Neural cell (in vitro differentiated cells): ENCODE data around the gene FARP1. TPM values are rescaled to one million over a fixed set of nuclear protein-coding genes. Genes with fewer than 3 reads are reported as not detected.

Source experiments
- H2AFZ ChIP-seq: fragments of 200-600, 300-800 bp; sonication (generic), shearing (Covaris generic); 2 replicates; pipeline ENCODE4 v1.6.0; 2014; ENCODE audit warnings: low read depth, mild to moderate bottlenecking, antibody characterized with exemption, low read length, moderate library complexity
- H3F3A ChIP-seq: fragments of 200-600 bp; shearing (Covaris generic); 2 replicates; pipeline ENCODE4 v1.6.1; 2016; ENCODE audit warnings: mild to moderate bottlenecking, moderate library complexity, mixed read lengths, antibody characterized with exemption, low read length; ENCODE audit not compliant: insufficient read depth, poor library complexity, severe bottlenecking
- H3K27ac ChIP-seq: fragments of 200-600, 300-800 bp; sonication (generic), shearing (Covaris generic); 2 replicates; pipeline ENCODE4 v1.5.1; 2014; ENCODE audit warnings: mild to moderate bottlenecking, low read length, moderate library complexity
- H3K27me3 ChIP-seq: fragments of 300-800, 200-600 bp; sonication (generic), shearing (Covaris generic); 2 replicates; pipeline ENCODE4 v1.6.0; 2014; ENCODE audit warnings: mild to moderate bottlenecking, low read depth, low read length, moderate library complexity; ENCODE audit not compliant: insufficient read depth
- H3K36me3 ChIP-seq: fragments of 300-800, 200-600 bp; sonication (generic), shearing (Covaris generic); 2 replicates; pipeline ENCODE4 v1.5.1; 2014; ENCODE audit warnings: mild to moderate bottlenecking, antibody characterized with exemption, low read length, moderate library complexity; ENCODE audit not compliant: insufficient read depth
- H3K4me2 ChIP-seq: fragments of 300-800, 200-600 bp; sonication (generic), shearing (Covaris generic); 2 replicates; pipeline ENCODE4 v1.6.0; 2014; ENCODE audit warnings: mild to moderate bottlenecking, low read length
- H3K4me3 ChIP-seq: fragments of 300-800, 200-600 bp; sonication (generic), shearing (Covaris generic); 2 replicates; pipeline ENCODE4 v1.5.1; 2014; ENCODE audit warnings: mild to moderate bottlenecking, low read length, moderate library complexity
- H3K79me2 ChIP-seq: fragments of 200-600 bp; shearing (Covaris generic); replicated peaks from 2 replicates; pipeline ENCODE4 v1.6.0; 2014; ENCODE audit warnings: mild to moderate bottlenecking, low read length, moderate library complexity; ENCODE audit not compliant: insufficient read depth
- H3K9ac ChIP-seq: fragments of 300-800, 200-600 bp; sonication (generic), shearing (Covaris generic); 2 replicates; pipeline ENCODE4 v1.6.1; 2016; ENCODE audit warnings: mild to moderate bottlenecking, low read length, mixed read lengths
- H3K9me2 ChIP-seq: fragments of 200-600 bp; shearing (Covaris generic); 2 replicates; pipeline ENCODE4 v1.6.1; 2016; ENCODE audit warnings: mild to moderate bottlenecking, low read length, mixed read lengths; ENCODE audit not compliant: insufficient read depth
- H3K9me3 ChIP-seq: fragments of 200-600, 300-800 bp; sonication (generic), shearing (Covaris generic); 2 replicates; pipeline ENCODE4 v1.6.1; 2016; ENCODE audit warnings: mild to moderate bottlenecking, mixed run types, low read length, moderate library complexity, mixed read lengths
- H4K20me1 ChIP-seq: fragments of 200-600 bp; shearing (Covaris generic); 2 replicates; pipeline ENCODE4 v1.6.1; 2016; ENCODE audit warnings: mild to moderate bottlenecking, mixed run types; ENCODE audit not compliant: insufficient read depth
- CTCF ChIP-seq: fragments of 450-650 bp; IDR thresholded peaks from 2 replicates; pipeline ENCODE4 v1.5.1; 2014; ENCODE audit warnings: antibody characterized with exemption, mild to moderate bottlenecking, moderate library complexity; ENCODE audit not compliant: poor library complexity, severe bottlenecking
- EP300 ChIP-seq: fragments of 450-650 bp; conservative IDR thresholded peaks from 2 replicates; pipeline ENCODE4 v1.6.1; 2014; ENCODE audit warnings: antibody characterized with exemption, mild to moderate bottlenecking, moderate library complexity; ENCODE audit not compliant: poor library complexity, severe bottlenecking
- EZH2 ChIP-seq: fragments of 200-600, 300-800 bp; shearing (Covaris generic), sonication (generic); IDR thresholded peaks from 2 replicates; pipeline ENCODE4 v1.6.1; 2014; ENCODE audit warnings: antibody characterized with exemption, low read length, borderline replicate concordance, mild to moderate bottlenecking; ENCODE audit not compliant: insufficient read depth, poor library complexity, severe bottlenecking
- MXI1 ChIP-seq: fragments of 450-650 bp; conservative IDR thresholded peaks from 2 replicates; pipeline ENCODE4 v1.6.1; 2014; ENCODE audit warnings: antibody characterized with exemption, mild to moderate bottlenecking; ENCODE audit not compliant: poor library complexity, severe bottlenecking
- POLR2AphosphoS5 ChIP-seq: IDR thresholded peaks from 2 replicates; pipeline ENCODE4 v1.6.1; 2012
- RAD21 ChIP-seq: fragments of 450-650 bp; conservative IDR thresholded peaks from 2 replicates; pipeline ENCODE4 v1.6.1; 2014; ENCODE audit warnings: antibody characterized with exemption, mild to moderate bottlenecking, moderate library complexity
- REST ChIP-seq: IDR thresholded peaks from 2 replicates; pipeline ENCODE4 v1.6.1; 2012; ENCODE audit warnings: borderline replicate concordance
- SMC3 ChIP-seq: fragments of 450-650 bp; conservative IDR thresholded peaks from 2 replicates; pipeline ENCODE4 v1.6.1; 2014; ENCODE audit warnings: antibody characterized with exemption, mild to moderate bottlenecking, moderate library complexity; ENCODE audit not compliant: poor library complexity
- TAF1 ChIP-seq: IDR thresholded peaks from 2 replicates; pipeline ENCODE4 v1.6.1; 2012; ENCODE audit warnings: low read depth
- polyA plus RNA-seq: library from polyadenylated mRNA; depleted of rRNA; stranded (reverse); fragments of >200 nt; gene quantifications from 2 replicates; pipeline ENCODE4 v1.2.3, GENCODE V29; 2014

Gene FARP1
- polyA plus RNA-seq, 1 donor from 2014 or later: 19.7 TPM

GRCh38 chr13:98488736-98489135, 345.8 kb downstream of the FARP1 start:
- Histone ChIP-seq H4K20me1 (no peaks in the 10 kb centered on the region), H3K9ac (no peak overlapping the region), H3K27ac (no peak overlapping the region), H3K79me2 (peaks cover 8% of the 10 kb centered on the region), H3K36me3 (no peaks in the 10 kb centered on the region), H2AFZ (no peak overlapping the region), H3F3A (no peaks in the 10 kb centered on the region), H3K9me3 (no peaks in the 10 kb centered on the region), H3K9me2 (no peaks in the 10 kb centered on the region), H3K4me3 (no peak overlapping the region), H3K27me3 (no peaks in the 10 kb centered on the region), H3K4me2 (no peak overlapping the region)
- TF ChIP-seq EP300: no peak
- TF ChIP-seq POLR2AphosphoS5: no peak
- no peak for TF ChIP-seq SMC3
- TF ChIP-seq TAF1: no peak

- Histone ChIP-seq H3K79me2 (peaks cover 8% of the 10 kb centered on the region), H3K9me2 (no peaks in the 10 kb centered on the region), H3K27ac (no peak overlapping the region), H2AFZ (no peak overlapping the region), H3K4me2 (no peak overlapping the region), H3K36me3 (no peaks in the 10 kb centered on the region), H3K9me3 (no peaks in the 10 kb centered on the region), H3K4me3 (no peak overlapping the region), H4K20me1 (no peaks in the 10 kb centered on the region), H3K27me3 (no peaks in the 10 kb centered on the region), H3F3A (no peaks in the 10 kb centered on the region), H3K9ac (no peak overlapping the region)
- TF ChIP-seq MXI1 (no peak), EZH2 (no peak), TAF1 (no peak), POLR2AphosphoS5 (no peak), EP300 (no peak), CTCF (no peak), REST (no peak), SMC3 (no peak), RAD21 (no peak)
These were observed 346.7 kb downstream of the FARP1 start for GRCh38 chr13:98489446-98490194.
